Neutrophil (primary cell): ENCODE results near the gene FGFBP1.

ENCODE experiments used
- H3K27ac ChIP-seq: fragments of 200-600 bp; sonication (generic); 2 replicates; pipeline ENCODE4 v1.5.1; 2016; ENCODE audit warnings: mild to moderate bottlenecking, moderate library complexity
- H3K27me3 ChIP-seq: fragments of 200-600 bp; sonication (generic); 2 replicates; pipeline ENCODE4 v1.6.0; 2016; ENCODE audit warnings: mild to moderate bottlenecking
- H3K36me3 ChIP-seq: fragments of 200-600 bp; sonication (generic); 2 replicates; pipeline ENCODE4 v1.5.1; 2017
- H3K4me1 ChIP-seq, 2 experiments: fragments of 200-600 bp in 1 of 2; sonication (generic) in 1 of 2; 1 replicate in 1 of 2; 2 replicates in 1 of 2; pipeline versions ENCODE4 v1.5.1 to v1.6.1; 2013 to 2016; ENCODE audit warnings: low read depth in 1 of 2, low read length in 1 of 2, mild to moderate bottlenecking in 1 of 2, moderate library complexity in 1 of 2; ENCODE audit not compliant: control insufficient read depth in 1 of 2, insufficient read depth in 1 of 2
- H3K4me3 ChIP-seq, 2 experiments: fragments of 200-600 bp in 1 of 2; sonication (generic) in 1 of 2; 1 replicate in 1 of 2; 2 replicates in 1 of 2; pipeline ENCODE4 v1.5.1; 2013 to 2016; ENCODE audit warnings: low read depth in 1 of 2, low read length in 1 of 2, mild to moderate bottlenecking in 1 of 2, moderate library complexity in 1 of 2
- H3K9me3 ChIP-seq: fragments of 200-600 bp; sonication (generic); 2 replicates; pipeline ENCODE4 v1.5.1; 2016
- TF ChIP-seq, protein P1 (sequence below): fragments of 200-600 bp; sonication (generic); IDR thresholded peaks from 2 replicates; pipeline ENCODE4 v1.5.1; 2016; ENCODE audit warnings: antibody characterized with exemption

FGFBP1 gene

DNA sequence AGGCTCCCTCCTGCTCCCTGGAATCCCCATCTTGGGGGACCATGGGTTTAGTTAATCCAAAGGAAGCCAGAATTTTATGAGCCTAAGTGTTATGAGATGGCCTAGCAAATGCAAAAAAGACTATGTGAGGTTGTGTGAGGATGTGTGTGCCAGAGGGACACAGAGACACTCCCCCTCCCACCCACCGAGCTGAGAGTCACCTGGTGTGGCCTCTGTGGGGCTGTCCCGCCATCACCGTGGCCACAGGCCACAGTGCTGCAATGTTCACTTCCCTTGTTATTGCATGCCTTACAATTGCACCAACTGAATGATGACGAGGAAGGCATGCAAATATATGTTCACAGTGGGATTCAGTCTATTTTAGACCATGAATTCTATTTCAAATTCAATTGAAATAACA is 25.0 kb upstream of the FGFBP1 start:
- H3K4me3 ChIP-seq = peak overlapping the region in 1 of 2 experiments; percentile 31
- TF ChIP-seq, protein P1, sequence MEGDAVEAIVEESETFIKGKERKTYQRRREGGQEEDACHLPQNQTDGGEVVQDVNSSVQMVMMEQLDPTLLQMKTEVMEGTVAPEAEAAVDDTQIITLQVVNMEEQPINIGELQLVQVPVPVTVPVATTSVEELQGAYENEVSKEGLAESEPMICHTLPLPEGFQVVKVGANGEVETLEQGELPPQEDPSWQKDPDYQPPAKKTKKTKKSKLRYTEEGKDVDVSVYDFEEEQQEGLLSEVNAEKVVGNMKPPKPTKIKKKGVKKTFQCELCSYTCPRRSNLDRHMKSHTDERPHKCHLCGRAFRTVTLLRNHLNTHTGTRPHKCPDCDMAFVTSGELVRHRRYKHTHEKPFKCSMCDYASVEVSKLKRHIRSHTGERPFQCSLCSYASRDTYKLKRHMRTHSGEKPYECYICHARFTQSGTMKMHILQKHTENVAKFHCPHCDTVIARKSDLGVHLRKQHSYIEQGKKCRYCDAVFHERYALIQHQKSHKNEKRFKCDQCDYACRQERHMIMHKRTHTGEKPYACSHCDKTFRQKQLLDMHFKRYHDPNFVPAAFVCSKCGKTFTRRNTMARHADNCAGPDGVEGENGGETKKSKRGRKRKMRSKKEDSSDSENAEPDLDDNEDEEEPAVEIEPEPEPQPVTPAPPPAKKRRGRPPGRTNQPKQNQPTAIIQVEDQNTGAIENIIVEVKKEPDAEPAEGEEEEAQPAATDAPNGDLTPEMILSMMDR = no peak

DNA sequence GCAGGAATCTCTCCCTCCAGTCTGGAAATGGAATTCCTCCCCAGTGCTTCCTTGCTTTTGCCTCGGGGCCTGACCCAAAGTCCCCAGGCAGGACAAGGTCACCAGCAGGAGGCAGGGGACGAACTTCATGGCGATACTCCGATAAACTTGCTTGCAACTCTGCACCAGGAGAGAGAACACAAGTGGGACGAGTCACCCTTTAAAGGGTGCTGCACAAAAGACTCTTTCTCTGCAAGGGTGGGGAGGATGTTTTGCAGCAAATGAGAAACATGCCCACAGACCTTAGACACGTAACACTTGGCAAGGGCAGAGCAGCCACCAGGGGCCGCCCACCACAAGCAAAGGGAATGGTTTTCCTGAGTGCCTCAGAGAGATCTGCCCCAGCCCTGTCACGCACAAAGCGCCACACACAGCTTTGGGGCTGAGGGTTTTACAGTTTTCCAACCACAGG is 24.5 kb upstream of the FGFBP1 start, which contains the start of gene FGFBP2:
Gene FGFBP2, minus strand, starts transcription at position 175 of the 451 bp plus-strand sequence. Its CDS starts 46 bp downstream, at position 129.
- TF ChIP-seq, protein P1 = no peak
- H3K27me3 ChIP-seq = no peaks in the 10 kb centered on the region
- H3K4me3 ChIP-seq = peak within 1 kb of the TSS in 1 of 2 experiments; percentile 32
- H3K9me3 ChIP-seq = no peaks in the 10 kb centered on the region
- H3K27ac ChIP-seq = peak within 1 kb of the TSS; percentile 68
- H3K36me3 ChIP-seq = no peaks in the 10 kb centered on the region
- peaks cover 40 to 44% of the 10 kb centered on the region in 2 experiments for H3K4me1 ChIP-seq

More for the DNA sequence above, 25.0 kb upstream of the FGFBP1 start:
- no peaks in the 10 kb centered on the region for H3K27me3 ChIP-seq
- H3K9me3 ChIP-seq = no peaks in the 10 kb centered on the region
- H3K4me1 ChIP-seq = peaks cover 40 to 44% of the 10 kb centered on the region in 2 experiments
- peak overlapping the region; percentile 68 for H3K27ac ChIP-seq
- H3K36me3 ChIP-seq = no peaks in the 10 kb centered on the region

DNA sequence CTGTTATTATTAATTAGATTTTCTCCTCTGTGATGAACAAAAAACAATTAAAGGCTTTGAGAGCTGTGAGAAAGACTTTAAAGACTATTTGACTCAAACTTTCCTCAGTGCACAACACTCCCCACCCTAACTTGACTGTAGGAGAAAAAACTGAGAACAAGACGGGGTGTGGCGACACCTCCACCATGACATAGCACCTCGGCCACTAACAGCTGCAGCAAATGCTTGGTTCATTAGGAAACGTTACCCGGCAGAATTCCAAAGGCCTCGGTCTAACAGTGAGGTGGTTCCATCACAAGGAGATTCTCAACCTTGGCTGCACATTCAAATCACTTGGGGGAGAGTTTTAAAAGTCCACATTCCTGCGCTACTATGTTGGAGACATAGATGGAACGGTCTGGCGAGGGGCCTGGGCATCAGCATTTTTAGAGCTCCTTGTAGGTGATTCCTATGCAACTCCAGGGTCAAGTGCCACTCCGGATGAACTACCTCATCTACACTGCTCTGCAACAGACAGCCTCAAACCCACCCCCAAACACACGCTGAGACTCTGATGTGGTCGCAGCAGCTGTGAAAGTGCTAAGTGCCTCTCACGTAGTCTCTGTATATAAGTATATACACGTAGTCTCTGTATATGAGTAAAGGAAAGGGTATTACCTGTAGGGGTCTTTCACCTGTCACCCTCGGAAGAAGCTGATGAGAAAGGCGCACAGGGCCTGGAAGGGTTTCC is 23.4 kb upstream of the FGFBP1 start:
- Histone ChIP-seq H3K9me3 (no peaks in the 10 kb centered on the region), H3K4me3 (peak overlapping the region in 1 of 2 experiments; percentile 32), H3K27me3 (no peaks in the 10 kb centered on the region), H3K27ac (peak overlapping the region; percentile 65), H3K4me1 (peaks cover 40 to 44% of the 10 kb centered on the region in 2 experiments), H3K36me3 (no peaks in the 10 kb centered on the region)
- TF ChIP-seq, protein P1 = no peak

DNA sequence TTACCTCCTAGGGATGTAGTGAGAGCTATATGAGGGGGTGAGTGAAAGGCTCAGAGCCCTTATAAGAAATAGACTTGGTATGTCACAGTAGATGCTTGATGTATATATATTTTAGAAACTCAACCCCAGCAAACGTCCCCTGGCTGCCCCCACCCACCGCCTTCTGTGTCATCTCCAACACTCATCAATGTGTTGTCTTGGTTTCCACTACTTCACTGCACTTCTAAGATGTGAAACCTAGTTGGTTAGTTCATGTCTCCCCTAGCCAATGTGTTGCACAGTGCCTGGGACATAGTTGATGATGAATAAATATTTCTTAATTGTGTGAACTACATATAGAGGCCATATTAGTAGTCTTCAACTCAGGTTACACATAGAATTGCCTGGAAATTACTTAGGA is 20.0 kb upstream of the FGFBP1 start:
- Histone ChIP-seq H3K27me3 (no peaks in the 10 kb centered on the region), H3K36me3 (no peaks in the 10 kb centered on the region), H3K4me3 (no peak overlapping the region), H3K27ac (no peak overlapping the region), H3K9me3 (no peaks in the 10 kb centered on the region), H3K4me1 (peaks cover 31 to 32% of the 10 kb centered on the region in 2 experiments)
- TF ChIP-seq, protein P1 = no peak

DNA sequence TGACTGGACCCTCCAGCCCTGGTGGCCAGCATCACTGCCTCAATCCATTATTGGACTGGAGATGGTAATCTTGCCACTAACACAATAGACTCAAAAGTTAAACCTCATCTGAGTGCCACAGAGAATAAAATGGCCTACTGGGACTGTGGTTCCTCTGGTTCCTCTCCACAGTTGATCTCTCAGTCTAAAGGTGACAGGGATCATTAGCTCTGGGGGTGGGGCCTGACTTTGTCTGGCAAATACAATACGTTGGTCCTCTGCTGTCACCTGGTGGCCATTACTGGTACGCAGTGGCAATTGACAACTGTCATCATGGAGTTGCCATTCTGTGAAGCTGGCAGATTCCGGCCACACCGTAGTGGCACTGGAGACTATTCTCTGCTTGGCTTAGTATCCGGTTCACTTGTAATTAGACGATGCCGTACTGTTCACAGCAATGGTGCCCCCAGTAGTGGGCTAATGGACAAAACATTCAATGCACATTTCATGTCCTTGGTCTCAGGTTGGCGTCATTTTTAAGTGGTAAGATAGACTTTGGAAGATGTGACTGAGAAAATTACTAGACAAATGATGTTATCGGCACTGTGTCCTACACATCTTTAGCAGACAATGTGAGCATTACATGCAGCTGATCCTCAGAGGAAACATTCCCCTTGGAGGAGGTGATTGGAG is 17.8 kb upstream of the FGFBP1 start:
- H3K9me3 ChIP-seq = no peaks in the 10 kb centered on the region
- H3K4me3 ChIP-seq = no peak overlapping the region
- no peaks in the 10 kb centered on the region for H3K36me3 ChIP-seq
- TF ChIP-seq, protein P1 = peak; percentile 88
- H3K4me1 ChIP-seq = peaks cover 9 to 16% of the 10 kb centered on the region in 2 experiments
- H3K27ac ChIP-seq = no peak overlapping the region
- no peaks in the 10 kb centered on the region for H3K27me3 ChIP-seq
